Endothelial cell of hepatic sinusoid (primary cell): ENCODE measurements around the gene ENOPH1.
"Not testable (repeated sequence)": the region's sequence is repeated elsewhere in the genome, so short reads cannot be mapped to it uniquely, and the experiment has no call there.

Experiments used
- in situ Hi-C: cut with HindIII; loops from 2 replicates; pipeline ENCODE4 v1.10.0; 2017; ENCODE audit warnings: low sequenced_read_pairs

ENOPH1 gene

DNA sequence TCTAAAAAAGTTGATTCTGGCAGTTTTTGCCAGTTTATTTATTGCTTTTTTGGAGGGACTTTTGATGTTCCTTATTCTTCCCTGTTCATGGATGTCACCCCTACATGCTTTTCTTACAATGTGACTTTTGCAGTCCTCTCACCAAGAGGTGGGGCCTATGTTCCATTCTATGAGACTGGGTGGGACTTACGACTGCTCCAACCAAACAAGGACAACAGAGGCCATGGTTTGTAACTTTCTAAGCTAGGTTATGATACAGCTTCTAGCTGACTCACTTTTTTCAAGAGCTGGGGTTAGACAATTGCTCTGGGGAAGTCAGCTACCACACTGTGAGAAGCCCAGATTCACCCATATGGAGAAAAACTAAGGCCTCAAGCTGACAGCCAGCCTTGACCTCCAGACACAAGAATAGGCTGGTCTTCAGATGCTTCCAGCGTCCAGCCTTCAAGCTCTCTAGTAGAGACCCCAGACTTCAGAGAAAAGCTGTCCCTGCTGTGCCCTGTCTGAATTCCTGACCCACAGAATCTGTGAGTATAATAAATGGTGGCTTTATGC lies 39.5 kb downstream of the ENOPH1 start:
- in situ Hi-C loops, result no loop called here

DNA sequence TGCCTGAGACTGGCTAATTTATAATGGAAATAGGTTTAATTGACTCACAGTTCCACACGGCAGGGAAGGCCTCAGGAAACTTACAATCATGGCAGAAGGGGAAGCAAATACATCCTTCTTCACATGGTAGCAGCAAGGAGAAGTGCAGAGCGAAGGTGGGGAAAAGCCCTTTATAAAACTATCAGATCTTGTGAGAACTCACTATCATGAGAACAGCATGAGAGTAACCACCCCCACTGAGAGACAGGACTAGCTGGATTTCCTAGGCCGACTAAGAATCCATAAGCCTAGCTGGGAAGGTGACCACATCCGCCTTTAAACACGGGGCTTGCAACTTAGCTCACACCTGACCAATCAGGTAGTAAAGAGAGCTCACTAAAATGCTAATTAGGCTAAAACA lies 42.7 kb downstream of the ENOPH1 start:
- in situ Hi-C loops, result not testable (repeated sequence)

- in situ Hi-C loops, result no loop called here
Observed at GRCh38 chr4:82473621-82474164, 43.3 kb downstream of the ENOPH1 start.

DNA sequence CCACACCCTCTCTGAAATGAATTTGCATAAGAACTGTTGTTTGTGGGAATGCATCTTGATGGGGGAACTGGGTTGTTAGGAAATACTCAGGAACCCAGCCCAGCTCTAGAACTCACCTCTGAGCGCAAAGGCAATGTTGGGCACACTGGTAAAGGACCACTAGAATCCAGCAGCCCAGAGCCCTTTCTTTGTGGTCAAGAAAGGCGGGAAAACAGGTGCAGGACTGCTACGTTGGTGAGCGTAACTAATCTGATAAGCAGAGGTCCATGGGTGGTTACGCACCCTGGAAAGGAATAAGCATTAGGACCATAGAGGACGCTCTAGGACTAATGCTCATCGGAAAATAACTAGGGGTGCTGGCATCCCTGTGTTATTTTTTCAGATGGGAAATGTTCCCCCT lies 45.5 kb downstream of the ENOPH1 start:
- in situ Hi-C loops, result not testable (repeated sequence)

- in situ Hi-C loops, result not testable (repeated sequence)
Observed at GRCh38 chr4:82477469-82477868, 47.1 kb downstream of the ENOPH1 start.

DNA sequence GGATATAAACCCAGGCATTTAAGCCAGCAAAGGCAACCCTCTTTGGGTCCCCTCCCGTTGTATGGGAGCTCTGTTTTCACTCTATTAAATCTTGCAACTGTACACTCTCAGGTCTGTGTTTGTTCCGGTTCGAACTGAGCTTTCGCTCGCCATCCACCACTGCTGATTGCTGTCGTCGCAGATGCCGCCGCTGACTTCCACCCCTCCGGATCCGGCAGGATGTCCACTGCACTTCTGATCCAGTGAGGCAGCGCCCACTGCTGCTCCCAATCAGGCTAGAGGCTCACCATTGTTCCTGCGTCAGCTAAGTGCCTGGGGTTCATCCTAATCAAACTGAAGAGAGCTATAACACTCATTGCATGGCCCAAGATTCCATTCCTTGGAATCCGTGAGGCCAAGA lies 49.2 kb downstream of the ENOPH1 start:
- in situ Hi-C loops, result no loop called here

DNA sequence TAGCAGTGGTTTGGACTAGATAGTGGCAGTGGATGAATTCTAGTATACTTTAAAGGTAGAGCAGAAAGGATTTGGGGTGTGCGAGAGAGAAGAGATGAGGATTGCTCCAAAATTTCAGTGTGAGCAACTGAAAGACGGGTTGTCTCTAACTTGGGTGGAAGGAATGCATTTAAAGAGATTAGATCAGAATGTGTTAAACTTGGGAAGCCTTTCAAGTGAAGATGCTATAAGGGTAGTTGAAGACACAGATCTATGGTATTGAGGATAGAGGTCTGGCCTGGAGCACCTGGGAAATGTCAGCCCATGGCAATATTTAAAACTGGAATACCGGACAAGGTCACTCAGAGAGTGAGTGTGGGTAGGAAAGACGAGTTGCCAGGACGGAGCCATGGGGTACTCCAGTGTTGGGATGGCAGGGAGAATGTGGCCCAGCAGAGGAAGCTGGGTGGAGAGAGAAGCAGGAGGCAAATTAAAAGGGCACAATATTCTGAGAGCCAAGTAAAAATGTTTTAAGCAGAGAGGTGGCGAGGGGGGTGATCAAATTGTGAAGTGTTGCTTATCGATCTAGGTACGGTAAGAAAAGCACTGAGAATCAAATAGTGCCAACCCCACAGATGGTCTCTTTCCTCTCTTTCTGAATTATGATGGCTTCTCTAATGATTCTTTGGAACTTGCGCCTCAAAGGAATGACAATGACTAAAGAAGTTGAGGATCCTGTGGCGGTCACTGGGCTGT lies 50.5 kb downstream of the ENOPH1 start:
- in situ Hi-C loops, result loop anchor here (10.0 kb wide), 2 partner anchors 64 to 244 kb away; no protein-coding TSS in a partner anchor

DNA sequence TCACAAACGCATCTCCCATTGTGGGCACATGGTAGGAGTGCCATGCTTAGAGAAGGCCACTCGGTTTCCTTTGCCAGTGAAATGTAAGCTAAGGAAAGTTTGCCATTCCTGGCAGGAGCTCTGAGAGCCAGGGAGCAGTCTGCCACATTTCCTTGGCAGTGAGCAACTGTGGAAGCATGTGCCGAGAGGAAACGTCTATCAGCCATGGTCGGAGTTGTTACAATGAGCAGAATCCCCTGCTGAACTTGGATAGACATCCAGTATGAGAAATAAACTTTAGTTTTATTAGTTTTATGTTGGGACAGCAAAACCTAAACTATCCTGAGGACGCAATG lies 51.1 kb downstream of the ENOPH1 start:
- in situ Hi-C loops, result loop anchor here (10.0 kb wide), 2 partner anchors 63 to 243 kb away; no protein-coding TSS in a partner anchor

- in situ Hi-C loops, result loop anchor here (10.0 kb wide), 2 partner anchors 62 to 242 kb away; no protein-coding TSS in a partner anchor
Observed at GRCh38 chr4:82482387-82482786, 52.0 kb downstream of the ENOPH1 start.

GRCh38 chr4:82484996-82485783 lies 54.8 kb downstream of the ENOPH1 start:
- in situ Hi-C loops, result loop anchor here (10.0 kb wide), 2 partner anchors 60 to 240 kb away; no protein-coding TSS in a partner anchor

DNA sequence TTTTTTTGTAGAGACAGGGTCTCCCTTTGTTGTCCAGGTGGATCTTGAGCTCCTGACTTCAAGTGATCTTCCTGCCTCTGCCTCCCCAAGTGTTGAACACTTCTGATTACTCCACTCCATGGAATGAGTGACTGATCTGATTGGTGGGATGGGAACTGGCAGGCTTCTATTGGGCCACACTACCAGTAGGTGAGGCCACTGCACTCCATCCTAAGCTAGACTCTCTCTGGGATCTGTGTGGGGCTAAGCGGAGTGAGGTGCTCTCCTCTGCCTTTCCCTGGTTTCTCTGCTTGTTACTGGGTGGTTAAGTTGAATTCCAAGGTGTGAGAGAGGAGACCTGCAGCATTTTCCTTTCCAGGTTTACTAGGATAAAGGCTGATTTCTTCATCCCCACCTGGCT lies 58.7 kb downstream of the ENOPH1 start:
- in situ Hi-C loops, result loop anchor here (10.0 kb wide), 2 partner anchors 56 to 236 kb away; no protein-coding TSS in a partner anchor

- in situ Hi-C loops, result loop anchor here (10.0 kb wide), 2 partner anchors 55 to 235 kb away; no protein-coding TSS in a partner anchor
Observed at GRCh38 chr4:82489987-82490386, 59.6 kb downstream of the ENOPH1 start.

DNA sequence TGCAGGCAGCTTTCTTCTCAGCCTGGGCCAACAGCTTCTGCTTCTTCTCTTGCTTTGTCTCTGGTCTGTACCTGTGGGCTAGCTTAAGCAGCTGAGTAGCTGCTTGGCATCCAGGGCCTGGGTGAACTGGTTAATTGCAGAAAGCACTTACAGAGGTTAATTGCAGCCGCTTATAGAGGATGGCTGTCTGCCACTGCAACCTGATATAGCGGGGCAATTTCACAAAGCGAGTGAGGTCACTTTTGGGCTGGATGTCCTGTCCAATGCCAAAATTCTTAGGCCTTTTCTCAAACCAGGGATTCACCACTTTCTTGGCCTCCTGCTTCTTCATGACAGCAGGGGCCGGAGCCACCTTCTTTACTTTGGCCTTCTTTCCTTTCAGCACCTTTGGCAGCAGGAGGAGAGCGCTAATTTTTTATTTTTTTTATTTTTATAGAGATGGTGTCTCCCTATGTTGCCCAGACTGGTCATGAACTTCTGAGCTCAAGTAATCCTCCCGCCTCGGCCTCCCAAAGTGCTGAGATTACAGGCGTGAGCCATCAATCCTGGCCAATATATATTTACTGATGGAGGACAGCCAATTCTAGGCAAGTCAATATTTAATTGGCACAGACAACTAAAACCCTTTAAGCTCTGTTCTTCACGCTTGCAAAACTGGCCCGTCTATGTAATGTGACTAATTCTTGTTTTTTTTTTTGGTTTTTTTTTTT lies 61.0 kb downstream of the ENOPH1 start:
- in situ Hi-C loops, result no loop called here

GRCh38 chr4:82493721-82494425 lies 63.5 kb downstream of the ENOPH1 start:
- in situ Hi-C loops, result no loop called here

GRCh38 chr4:82495666-82496065 lies 65.3 kb downstream of the ENOPH1 start:
- in situ Hi-C loops, result no loop called here

DNA sequence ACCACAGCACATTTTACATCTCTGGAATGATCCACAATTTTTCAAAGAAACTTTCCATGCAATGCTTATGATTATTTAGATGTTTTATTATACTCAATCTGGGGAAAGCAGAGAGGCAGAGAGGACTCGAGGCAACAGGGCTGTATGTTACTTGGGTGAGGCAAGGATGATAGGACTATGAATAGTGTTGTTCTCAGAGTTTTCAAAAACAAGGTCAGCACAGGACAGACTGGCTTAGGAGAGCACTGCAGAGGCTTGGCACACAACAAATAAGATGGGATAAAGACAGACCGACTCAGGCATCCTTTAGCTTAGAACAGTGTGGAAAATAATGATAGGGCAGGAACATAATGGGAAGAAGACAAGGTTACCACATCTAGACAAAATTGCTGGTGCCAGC lies 66.0 kb downstream of the ENOPH1 start:
- in situ Hi-C loops, result no loop called here

- in situ Hi-C loops, result loop anchor here (5.0 kb wide), 1 partner anchor 92 kb away; no protein-coding TSS in a partner anchor
Observed at GRCh38 chr4:82499738-82500434, 69.5 kb downstream of the ENOPH1 start.

DNA sequence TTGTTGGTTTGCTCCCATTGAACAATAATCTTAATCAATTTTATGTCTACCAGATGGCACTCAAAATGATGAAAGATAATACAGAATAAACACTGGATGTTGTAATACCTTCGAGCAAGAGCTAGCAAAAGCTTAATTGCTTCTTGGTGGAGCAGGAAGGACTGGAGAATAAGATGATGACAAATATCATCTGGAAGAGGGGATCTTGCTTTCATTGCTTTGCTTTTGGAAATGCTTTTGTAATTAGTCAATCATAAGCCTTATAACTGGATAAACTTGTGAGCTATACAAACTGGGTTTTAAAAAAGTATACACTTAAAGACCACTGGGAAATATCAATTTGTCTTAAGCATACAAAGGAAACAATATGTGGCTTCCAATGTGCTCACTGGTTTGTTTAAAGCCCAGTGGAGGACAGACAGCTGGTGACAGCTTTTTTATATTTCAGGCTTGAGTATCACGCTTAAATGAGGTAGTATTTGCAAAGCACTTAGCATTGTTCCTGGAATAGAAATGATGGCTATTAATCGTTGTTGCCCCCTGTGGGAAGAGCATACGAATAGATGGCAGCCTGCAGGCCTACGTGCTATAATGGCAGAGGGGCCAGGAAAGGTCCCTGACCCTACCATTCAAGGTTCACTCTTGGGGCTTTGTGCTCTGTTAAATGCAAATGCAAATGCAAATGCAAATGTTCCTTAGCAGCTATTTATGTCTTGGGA lies 70.2 kb downstream of the ENOPH1 start:
- in situ Hi-C loops, result loop anchor here (5.0 kb wide), 1 partner anchor 92 kb away; no protein-coding TSS in a partner anchor

GRCh38 chr4:82501154-82501442 lies 70.7 kb downstream of the ENOPH1 start:
- in situ Hi-C loops, result loop anchor here (5.0 kb wide), 1 partner anchor 91 kb away; no protein-coding TSS in a partner anchor
